ENCODE results near the gene COL20A1.

- no peak for TF ChIP-seq CTCF (IDR thresholded peaks at IDR 0.05)
- TF ChIP-seq REST (IDR thresholded peaks at IDR 0.05; ENCODE audit: insufficient read depth in 1 of 2, low read depth in 2 of 2, low read length in 1 of 2): no peak
- no peak for TF ChIP-seq POLR2AphosphoS5 (IDR thresholded peaks at IDR 0.05; ENCODE audit: low read depth, low read length)
- TF ChIP-seq SIN3A (IDR thresholded peaks at IDR 0.05; ENCODE audit: borderline replicate concordance, insufficient read depth, low read depth, low read length): no peak
- no peak for TF ChIP-seq TCF7L2 (IDR thresholded peaks at IDR 0.05; ENCODE audit: low read depth, low read length)
Observed at GRCh38 chr20:63355781-63356295, 62.9 kb downstream of the COL20A1 start.
